ENCODE results near the gene ABTB1. TPM values are rescaled to one million over a fixed set of nuclear protein-coding genes. Genes with fewer than 3 reads are reported as not detected.

ABTB1 gene
- total RNA-seq, 1 donor, result 8.2 TPM

DNA sequence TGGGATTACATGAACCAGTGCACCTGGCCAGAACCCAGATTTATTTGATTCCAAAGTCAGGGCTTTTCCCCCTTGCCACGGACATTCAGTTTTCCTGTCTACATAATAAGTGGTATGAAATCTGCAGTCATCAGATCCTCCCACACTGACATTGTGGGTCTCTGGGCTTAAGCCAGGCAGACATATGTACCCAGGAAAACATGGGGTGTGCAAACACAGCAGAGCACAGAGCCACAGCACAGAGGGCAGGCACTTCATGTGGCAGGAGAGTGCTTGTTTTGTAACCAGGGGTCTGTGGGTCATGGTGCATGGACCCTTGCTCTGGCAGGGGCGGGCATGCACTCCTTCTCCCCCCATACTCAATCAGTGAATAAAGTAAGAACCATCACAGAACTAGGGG lies 6.1 kb upstream of the ABTB1 start:
- DNase-seq (ENCODE audit: low read depth), result no peak
- no peak overlapping the region for H3K4me3 ChIP-seq (ENCODE audit: low read depth, low read length)
- TF ChIP-seq, protein P1, sequence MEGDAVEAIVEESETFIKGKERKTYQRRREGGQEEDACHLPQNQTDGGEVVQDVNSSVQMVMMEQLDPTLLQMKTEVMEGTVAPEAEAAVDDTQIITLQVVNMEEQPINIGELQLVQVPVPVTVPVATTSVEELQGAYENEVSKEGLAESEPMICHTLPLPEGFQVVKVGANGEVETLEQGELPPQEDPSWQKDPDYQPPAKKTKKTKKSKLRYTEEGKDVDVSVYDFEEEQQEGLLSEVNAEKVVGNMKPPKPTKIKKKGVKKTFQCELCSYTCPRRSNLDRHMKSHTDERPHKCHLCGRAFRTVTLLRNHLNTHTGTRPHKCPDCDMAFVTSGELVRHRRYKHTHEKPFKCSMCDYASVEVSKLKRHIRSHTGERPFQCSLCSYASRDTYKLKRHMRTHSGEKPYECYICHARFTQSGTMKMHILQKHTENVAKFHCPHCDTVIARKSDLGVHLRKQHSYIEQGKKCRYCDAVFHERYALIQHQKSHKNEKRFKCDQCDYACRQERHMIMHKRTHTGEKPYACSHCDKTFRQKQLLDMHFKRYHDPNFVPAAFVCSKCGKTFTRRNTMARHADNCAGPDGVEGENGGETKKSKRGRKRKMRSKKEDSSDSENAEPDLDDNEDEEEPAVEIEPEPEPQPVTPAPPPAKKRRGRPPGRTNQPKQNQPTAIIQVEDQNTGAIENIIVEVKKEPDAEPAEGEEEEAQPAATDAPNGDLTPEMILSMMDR (IDR thresholded peaks at IDR 0.05; ENCODE audit: insufficient read depth, low read length), result no peak

DNA sequence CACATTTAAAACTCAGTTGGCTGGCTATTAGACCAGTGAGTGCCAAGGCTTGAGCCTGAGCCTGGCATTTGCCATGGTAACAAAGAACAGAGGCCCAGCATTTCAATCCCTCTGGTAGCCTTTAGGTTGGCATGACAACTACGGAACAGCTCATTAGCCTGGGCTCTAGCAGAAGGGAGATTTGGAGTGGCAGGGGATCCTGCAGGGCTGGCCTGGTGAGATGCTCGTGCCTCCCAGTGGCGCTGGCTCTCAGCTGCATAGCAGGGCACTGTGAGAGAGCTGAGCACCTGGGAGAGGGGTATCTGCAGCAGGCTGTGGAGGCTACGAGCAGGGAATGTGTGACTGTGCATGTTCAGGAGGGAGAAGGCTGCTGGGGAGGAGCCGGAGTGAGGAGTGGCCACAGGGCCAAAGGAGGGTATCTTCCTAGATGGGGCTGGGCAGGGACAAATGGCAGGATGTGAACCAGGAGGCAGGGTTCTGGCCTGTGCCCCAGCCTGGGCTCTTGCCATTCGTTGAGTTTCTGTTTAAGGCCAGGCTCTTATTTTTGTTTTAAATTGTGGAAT lies 5.6 kb upstream of the ABTB1 start:
- H3K4me3 ChIP-seq (ENCODE audit: low read depth, low read length), result no peak overlapping the region
- TF ChIP-seq, protein P1 (IDR thresholded peaks at IDR 0.05; ENCODE audit: insufficient read depth, low read length), result no peak
- no peak for DNase-seq (ENCODE audit: low read depth)

DNA sequence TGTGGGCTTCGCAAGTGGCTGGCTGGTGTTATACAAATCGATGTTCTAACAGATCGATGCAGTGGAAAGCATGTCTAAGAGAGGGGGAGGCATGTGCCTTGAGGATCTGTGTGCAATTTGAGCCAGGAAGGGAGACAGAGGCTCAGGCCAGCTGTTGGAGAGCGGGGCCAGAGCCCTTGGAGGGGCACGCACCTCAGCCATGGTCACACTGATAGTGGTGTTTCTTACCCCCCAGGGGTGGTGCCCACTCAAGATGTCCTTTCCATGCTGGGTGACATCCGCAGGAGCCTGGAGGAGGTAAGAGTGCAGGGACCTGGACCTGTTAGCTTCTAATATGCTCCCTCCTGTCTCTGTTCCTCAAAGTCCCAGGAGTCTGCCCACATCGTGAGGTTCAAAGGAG lies 3.8 kb upstream of the ABTB1 start:
- H3K4me3 ChIP-seq (ENCODE audit: low read depth, low read length), result no peak overlapping the region
- DNase-seq (ENCODE audit: low read depth), result no peak
- TF ChIP-seq, protein P1 (IDR thresholded peaks at IDR 0.05; ENCODE audit: insufficient read depth, low read length), result no peak

DNA sequence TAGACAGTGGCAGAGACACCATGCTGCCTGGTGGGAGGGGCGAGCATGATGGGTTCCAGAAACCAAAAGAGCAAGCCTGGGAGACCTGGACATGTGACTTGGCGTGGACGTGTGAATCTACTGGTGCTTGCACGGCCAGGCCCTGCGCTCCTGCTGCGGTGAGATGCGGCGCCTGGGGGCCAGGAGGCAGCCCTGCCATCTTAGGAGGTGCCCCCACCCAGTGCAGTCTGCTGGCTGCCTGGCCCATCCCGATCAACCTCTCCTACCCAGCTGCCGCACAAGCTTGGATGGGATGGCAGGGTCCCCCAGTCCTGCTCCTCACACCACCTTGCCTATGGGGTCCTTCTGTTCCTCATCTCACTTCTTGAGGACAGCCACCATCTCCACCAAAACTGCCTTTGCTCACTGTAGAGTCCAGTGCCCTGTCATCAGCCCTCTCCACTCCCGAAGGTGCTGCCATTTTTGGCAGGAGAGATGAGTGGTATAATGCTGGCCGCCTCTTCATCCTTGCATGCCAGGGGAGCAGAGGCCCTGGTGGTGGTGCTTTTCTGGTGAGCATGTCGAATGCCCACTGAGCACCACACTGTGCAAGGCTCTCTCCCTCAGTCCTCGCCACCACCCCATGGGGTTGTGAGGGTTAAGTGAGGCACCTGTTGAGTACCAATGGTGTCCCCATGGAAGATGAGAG lies 3.1 kb upstream of the ABTB1 start:
- H3K4me3 ChIP-seq (ENCODE audit: low read depth, low read length), result no peak overlapping the region
- TF ChIP-seq, protein P1 (IDR thresholded peaks at IDR 0.05; ENCODE audit: insufficient read depth, low read length), result no peak
- no peak for DNase-seq (ENCODE audit: low read depth)

DNA sequence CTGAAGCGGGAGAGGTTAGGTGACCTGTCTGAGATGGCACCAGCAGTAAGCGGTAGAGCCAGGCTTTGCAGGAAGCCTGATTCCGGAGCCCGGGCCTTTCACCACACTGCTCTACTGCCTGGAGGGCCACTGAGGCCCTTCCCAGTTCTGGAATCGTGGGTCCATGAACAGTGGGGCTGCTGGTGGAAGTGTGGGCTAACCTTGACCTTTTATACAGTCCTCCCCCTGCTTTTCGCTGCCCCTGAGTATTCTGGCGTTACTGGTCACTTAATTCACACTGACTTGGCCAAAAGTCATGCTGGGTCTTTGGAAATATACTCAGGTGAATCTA lies 2.6 kb upstream of the ABTB1 start:
- no peak for DNase-seq (ENCODE audit: low read depth)
- no peak overlapping the region for H3K4me3 ChIP-seq (ENCODE audit: low read depth, low read length)
- TF ChIP-seq, protein P1 (IDR thresholded peaks at IDR 0.05; ENCODE audit: insufficient read depth, low read length), result no peak

DNA sequence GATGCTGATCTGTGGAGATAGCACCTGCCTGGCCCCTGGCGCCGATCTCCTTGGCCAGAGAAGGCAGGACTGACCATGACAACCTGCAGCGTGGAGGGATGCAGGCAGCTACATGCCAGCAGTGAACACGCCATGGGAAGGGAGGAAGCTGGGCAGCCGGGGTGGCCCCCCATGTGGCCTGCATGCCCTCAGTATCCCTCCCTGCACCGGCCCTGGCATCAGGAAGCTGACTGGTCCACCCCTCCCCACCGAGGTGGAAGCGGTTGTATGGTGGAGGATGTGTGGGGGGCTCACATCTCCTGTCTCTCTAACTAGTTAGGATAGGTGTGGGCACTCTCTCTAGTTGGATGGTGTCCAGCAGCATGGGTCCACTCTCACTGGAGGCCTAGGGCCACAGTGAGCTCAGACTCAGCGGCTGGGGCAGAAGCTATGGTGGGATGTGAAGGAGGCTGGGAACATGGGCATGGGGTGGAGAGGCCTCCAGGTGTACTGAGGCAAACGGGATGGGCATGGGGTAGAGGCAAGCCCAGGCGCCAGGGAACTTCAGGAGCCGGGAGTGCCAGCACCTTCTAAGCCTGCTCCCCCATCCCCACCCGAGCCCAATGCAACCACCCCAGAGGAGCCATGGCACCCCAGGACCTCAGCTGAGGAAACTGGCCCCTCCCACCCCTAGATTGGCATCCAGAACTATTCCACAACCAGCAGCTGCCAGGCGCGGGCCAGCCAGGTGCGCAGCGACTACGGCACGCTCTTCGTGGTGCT lies 1.8 kb upstream of the ABTB1 start:
- no peak overlapping the region for H3K4me3 ChIP-seq (ENCODE audit: low read depth, low read length)
- TF ChIP-seq, protein P1 (IDR thresholded peaks at IDR 0.05; ENCODE audit: insufficient read depth, low read length), result no peak
- no peak for DNase-seq (ENCODE audit: low read depth)

Data from fibroblast of the aortic adventitia (primary cell).